ENCODE data around the gene PDE6C.

- TF ChIP-seq EZH2 (IDR thresholded peaks at IDR 0.05): no peak
- TF ChIP-seq POLR2AphosphoS5 (IDR thresholded peaks at IDR 0.05; ENCODE audit: borderline replicate concordance, low read depth, low read length): no peak
Measured at GRCh38 chr10:93654201-93654600, 41.9 kb downstream of the PDE6C start.

Measured in SK-N-MC (cell line).